ENCODE measurements around the gene RPL22L1. TPM values are rescaled to one million over a fixed set of nuclear protein-coding genes. Genes with fewer than 3 reads are reported as not detected.
"Not testable (repeated sequence)": the region's sequence is repeated elsewhere in the genome, so short reads cannot be mapped to it uniquely, and the experiment has no call there.

The RPL22L1 gene
- total RNA-seq, 1 donor from 2014 or later, result 143 TPM

- not testable (repeated sequence) for DNase-seq (ENCODE audit: low read depth)
Observed at GRCh38 chr3:170878688-170879087, 8.7 kb upstream of the RPL22L1 start.

DNA sequence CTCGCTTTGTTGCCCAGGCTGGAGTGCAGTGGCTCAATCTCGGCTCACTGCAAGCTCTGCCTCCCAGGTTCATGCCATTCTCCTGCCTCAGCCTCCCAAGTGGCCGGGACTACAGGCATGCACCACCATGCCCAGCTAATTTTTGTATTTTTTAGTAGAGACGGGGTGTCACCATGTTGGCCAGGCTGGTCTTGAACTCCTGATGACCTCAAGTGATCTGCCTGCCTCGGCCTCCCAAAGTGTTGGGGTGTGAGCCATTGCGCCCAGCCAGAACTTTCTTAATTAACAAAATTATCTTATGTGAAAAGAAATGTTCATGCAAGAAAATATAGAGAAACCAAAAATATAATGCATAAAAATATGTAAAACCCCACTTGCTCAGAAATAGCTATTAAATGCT lies 7.3 kb upstream of the RPL22L1 start:
- DNase-seq (ENCODE audit: low read depth), result not testable (repeated sequence)

- DNase-seq (ENCODE audit: low read depth), result no peak
Observed at GRCh38 chr3:170876537-170876936, 6.5 kb upstream of the RPL22L1 start.

- DNase-seq (ENCODE audit: low read depth), result peak; percentile 28
Observed at GRCh38 chr3:170869239-170869590, 780 bp downstream of the RPL22L1 start.

DNA sequence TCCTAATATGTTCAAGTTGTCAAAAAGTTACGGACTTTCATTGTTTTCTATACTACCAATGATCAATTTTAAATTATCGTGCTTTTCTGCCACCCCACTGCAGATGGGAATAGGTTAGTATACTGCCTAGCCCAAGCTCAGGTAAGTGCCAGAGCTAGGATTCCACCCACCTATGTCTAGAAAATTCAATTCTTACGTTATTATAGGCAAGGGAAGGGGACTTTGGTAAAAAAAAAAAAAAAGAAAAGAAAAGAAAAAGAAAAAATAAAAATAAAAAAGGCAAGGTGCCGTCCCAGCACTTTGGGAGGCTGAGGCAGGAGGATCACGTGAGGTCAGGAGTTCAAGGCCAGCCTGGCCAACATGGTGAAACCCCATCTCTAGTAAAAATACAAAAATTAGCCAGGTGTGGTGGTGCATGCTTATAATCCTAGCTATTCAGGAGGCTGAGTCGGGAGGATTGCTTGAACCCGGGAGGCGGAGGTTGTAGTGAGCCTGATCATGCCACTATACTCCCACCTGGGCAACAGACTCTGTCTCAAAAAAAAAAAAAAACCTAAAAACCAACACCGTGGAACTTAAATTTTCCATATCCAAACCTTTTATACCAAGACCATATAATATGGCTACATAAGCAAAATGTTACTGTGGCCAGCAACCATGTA lies 1.3 kb downstream of the RPL22L1 start:
- DNase-seq (ENCODE audit: low read depth), result no peak

- no peak for DNase-seq (ENCODE audit: low read depth)
Observed at GRCh38 chr3:170867143-170867937, 2.7 kb downstream of the RPL22L1 start.

DNA sequence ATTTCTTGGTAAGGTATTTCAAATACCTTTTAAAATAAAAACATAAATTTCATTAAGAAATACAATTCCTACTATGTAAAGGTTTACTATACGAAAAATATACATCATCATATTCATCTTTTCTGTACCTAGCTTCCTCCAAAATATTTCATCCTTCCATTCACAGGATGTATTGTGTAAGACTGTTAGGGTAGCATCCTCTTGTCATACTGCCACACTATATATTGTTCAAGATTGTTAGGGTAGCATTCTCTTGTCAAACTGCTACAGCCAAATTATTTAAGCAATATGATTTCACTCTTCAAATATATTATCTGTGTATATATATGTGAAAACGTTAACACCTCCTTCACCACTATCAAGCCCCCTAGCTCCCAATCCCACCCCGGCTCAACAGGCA lies 3.5 kb downstream of the RPL22L1 start:
- DNase-seq (ENCODE audit: low read depth), result no peak

GRCh38 chr3:170865209-170866094 lies 4.5 kb downstream of the RPL22L1 start:
- DNase-seq (ENCODE audit: low read depth), result no peak

DNA sequence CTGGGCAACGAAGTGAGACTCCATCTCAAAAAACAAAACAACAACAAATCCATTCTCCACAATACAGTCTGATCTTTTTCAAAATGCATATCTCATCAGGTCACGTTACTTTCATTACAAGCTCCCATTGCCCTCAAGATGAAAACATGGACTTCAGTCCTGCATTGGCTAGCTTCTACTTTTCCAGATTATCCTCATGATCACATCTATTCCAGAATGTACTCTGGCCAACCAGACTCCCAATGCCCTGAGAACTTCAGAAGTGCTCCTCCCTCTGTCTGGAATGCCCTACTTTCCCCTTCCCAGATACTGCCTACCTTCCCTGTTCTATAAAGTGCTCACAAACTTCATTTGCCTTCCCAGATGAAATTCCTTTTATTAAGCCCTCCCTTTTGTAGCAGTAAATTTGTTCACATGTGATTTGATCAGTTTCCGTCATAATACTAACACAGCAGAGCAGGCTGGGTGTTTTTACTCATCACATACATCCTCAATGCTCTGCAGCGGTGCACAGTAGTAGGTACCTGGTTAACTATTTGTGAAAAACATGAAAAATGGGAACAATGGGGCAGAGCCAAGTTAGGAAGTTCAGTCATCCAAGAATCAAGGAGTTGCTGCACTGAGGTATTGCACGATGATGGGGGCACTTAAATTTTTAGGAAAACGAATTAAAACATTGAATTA lies 5.3 kb downstream of the RPL22L1 start:
- DNase-seq (ENCODE audit: low read depth), result no peak

DNA sequence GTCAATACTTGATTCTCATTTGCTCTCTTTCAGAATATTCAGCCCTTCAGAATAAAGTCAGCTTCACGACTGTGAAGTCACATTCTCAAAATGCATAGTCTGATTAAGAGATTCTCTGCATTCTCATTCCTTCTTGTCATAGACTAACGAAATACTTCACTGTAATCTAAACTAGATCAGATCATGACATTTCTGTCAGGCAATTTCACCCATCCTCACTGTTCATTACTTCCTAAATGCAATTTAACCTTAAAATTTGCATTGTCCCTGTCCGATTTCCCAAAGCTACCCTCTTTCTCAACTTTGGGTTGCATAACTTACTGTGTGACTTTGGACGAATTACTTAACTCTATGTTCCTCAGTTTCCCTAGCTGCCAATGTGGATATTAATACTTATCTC lies 6.2 kb downstream of the RPL22L1 start:
- no peak for DNase-seq (ENCODE audit: low read depth)

- peak; percentile 85 for DNase-seq (ENCODE audit: low read depth)
Observed at GRCh38 chr3:170862618-170863374, 7.2 kb downstream of the RPL22L1 start.

- DNase-seq (ENCODE audit: low read depth), result no peak
Observed at GRCh38 chr3:170858599-170858998, 11.4 kb downstream of the RPL22L1 start.

DNA sequence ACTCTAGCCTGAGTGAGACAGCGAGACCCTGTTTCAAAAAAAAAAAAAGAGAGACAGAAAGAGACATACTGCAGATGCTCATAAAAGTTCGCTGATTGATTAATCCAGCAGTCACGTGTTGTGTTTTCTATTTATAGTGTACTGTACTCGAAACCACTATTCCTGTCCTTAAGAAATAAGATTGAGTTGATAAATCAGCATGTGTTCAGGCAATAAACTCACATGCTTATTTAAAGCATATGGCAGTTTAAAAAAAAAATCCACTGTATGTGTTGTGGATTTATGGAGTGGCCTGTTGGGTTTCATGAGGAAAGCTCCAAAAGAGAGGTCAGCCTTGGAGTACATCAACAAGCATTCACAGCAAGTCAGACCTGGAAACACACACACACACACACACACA lies 17.7 kb downstream of the RPL22L1 start:
- DNase-seq (ENCODE audit: low read depth), result no peak

DNA sequence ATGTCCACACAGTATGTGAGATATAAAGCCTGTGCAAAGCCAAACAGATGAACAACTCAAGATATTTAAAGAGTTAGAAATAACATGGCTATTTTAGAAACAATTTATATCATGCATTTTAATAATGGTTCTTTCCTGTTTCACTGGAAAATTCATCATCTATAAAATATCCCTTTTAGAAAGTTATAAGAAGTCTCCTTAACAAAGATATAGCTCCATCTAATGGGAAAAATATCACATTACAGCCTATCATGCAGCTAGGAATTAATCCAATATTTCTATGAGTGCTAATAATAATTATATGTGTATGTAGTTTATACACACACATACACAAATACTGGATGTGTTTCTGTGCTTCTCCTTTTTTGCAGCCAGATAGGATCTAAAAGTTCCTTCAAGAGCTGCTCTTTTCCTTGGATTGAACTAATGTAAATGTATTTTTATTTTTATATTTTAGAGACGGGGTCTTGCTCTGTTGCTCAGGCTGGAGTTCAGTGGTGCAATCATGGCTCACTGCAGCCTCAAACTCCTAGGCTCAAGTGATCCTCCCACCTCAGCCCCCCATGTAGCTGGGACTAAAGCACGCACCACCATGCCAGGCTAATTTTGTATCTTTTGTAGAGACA lies 21.6 kb downstream of the RPL22L1 start:
- peak; percentile 34 for DNase-seq (ENCODE audit: low read depth)

- DNase-seq (ENCODE audit: low read depth), result no peak
Observed at GRCh38 chr3:170844377-170844776, 25.6 kb downstream of the RPL22L1 start.

DNA sequence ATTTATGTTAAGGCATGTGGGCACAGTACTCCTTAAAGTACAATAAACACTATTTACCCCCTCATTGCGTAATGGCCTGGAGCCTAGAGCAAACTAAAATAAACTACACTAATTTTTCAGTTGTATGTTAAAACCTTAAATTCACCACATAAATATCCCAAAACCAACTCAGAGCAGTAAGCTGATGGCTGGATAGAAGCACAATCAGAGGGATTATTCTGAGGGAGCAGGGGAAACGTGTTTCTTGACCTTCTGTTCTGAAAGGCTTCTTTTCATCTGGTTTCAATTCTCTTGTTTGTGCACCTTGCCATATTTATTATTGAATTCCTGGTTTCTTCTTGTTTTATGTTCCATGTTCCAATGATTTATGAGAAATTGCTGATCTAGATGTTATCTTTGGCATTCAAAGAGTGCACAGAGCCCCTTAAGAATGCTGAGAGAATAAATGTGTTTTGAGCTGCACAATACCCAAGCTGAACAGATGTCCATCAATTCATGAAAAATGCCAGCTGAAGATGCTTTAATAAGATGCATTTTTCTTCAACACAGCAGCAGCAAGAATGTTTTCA lies 29.6 kb downstream of the RPL22L1 start:
- DNase-seq (ENCODE audit: low read depth), result no peak

DNA sequence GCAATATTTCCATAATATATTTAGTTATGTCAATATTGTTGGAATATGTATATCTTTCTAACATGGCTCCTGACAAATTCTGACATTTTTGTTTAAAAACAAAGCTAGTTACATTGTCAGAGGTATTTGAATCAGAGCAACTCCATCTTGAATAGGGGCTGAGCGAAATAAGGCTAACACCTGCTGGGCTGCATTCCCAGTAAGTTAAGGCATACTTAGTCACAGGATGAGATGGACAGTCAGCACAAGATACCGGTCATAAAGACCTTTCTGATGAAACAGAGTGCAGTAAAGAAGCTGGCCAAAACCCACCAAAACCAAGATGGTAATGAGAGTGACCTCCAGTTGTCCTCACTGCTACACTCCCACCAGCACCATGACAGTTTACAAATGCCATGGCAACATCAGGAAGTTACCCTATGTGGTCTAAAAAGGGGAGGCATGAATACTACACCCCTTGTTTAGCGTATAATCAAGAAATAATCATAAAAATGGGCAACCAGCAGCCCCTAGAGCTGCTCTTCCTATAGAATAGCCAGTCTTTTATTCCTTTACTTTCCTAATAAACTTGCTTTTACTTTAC lies 30.4 kb downstream of the RPL22L1 start:
- DNase-seq (ENCODE audit: low read depth), result no peak

GRCh38 chr3:170836491-170836890 lies 33.5 kb downstream of the RPL22L1 start:
- DNase-seq (ENCODE audit: low read depth), result no peak

- DNase-seq (ENCODE audit: low read depth), result no peak
Observed at GRCh38 chr3:170835336-170835735, 34.7 kb downstream of the RPL22L1 start.
